Testis (tissue), 2 donors: ENCODE measurements around the gene OR56A5.

Source experiments
- CTCF ChIP-seq, 3 experiments: fragments of 450-650 bp in 2 of 3; fragments of 200-600 bp in 1 of 3; sonication (generic) in 1 of 3; IDR thresholded peaks; one replicate each; pipeline ENCODE4 v1.5.1; 2016 to 2019; ENCODE audit warnings: antibody characterized with exemption in 3 of 3, mild to moderate bottlenecking in 2 of 3, moderate library complexity in 1 of 3
- POLR2A ChIP-seq: fragments of 450-650 bp; IDR thresholded peaks from one replicate; pipeline ENCODE4 v1.6.1; 2017; ENCODE audit warnings: antibody characterized with exemption, mild to moderate bottlenecking, moderate library complexity

GRCh38 chr11:5955586-5955985 lies 12.7 kb downstream of the OR56A5 start:
- TF ChIP-seq CTCF (IDR thresholded peaks at IDR 0.05), result no peak
- no peak for TF ChIP-seq POLR2A
